GM12801 (cell line): ENCODE results near the gene ADSS1.

Experiments used
- CTCF ChIP-seq: IDR thresholded peaks from one replicate; pipeline ENCODE4 v1.5.1; 2011; ENCODE audit warnings: control low read depth; ENCODE audit not compliant: insufficient read length; ENCODE audit errors: extremely low read depth

ADSS1 gene

GRCh38 chr14:104717137-104717536, 6.9 kb upstream of the ADSS1 start:
- TF ChIP-seq CTCF, result no peak

GRCh38 chr14:104717646-104718045, 6.4 kb upstream of the ADSS1 start:
- TF ChIP-seq CTCF, result no peak

GRCh38 chr14:104718147-104718546, 5.9 kb upstream of the ADSS1 start:
- no peak for TF ChIP-seq CTCF

GRCh38 chr14:104718871-104719270, 5.2 kb upstream of the ADSS1 start:
- TF ChIP-seq CTCF, result no peak

DNA sequence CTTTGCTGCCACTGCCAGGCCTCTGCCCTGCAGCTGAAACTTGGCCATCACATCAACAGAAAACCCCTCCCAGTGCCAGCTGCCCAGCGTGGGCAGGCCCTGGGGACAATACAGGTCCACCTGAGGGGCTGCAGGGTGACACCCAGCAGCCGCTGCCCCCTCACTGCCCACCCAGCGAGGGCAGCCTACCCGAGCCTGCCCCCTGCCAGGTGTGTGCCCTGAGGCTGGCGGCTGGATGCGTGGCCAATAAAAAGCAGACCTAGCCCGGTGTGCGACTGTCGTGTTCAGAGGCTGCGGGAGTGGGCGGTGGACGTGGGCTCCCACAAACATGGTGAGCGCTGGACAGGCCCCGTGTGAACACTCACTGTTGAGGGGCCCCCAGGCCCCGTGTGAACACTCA, 4.7 kb upstream of the ADSS1 start:
- TF ChIP-seq CTCF, result no peak

DNA sequence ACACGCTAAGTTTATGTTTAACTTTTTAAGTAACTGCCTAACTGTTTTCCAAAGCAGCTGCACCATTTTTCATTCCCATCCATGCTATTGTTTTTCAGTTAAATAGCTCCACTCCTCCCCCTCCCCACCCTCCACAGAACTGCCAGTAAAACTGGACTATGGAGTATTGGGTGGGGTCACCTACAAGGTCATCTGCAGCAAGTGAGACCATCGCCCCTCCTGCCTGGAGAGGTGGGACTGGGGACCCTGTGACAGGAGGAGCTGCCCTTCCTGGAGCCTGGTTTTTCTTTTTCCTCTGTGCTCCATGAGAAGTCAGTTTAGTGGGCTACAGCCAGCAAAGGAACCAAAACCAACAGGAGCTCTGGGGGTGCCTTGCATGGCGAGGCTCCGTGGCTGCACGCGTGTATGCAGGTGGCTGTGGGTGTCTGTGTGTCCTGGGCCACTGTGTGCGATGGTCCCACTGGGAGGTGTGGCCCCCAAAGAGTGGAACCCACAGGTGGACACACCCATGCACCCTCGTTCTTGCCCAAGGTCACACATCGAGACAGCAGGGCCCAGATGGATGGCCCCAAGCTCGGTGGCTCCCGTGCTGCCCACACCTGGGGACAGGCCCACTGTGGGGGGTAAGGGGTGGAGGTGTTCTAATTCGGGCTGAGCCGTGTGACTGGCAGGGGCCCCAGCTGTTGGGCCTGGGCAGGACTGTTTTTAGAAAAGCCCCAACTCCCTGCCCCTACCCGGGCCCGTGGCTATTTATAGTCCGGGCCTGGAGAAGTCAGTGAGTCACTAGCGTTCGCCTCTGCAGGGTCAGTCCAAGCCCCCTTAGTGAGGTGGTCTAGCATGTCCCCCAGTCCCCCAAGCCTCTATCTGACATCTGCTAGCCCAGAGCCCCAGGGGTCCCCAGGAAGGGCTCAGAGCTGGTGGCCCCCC, 2.3 kb upstream of the ADSS1 start:
- TF ChIP-seq CTCF, result no peak

DNA sequence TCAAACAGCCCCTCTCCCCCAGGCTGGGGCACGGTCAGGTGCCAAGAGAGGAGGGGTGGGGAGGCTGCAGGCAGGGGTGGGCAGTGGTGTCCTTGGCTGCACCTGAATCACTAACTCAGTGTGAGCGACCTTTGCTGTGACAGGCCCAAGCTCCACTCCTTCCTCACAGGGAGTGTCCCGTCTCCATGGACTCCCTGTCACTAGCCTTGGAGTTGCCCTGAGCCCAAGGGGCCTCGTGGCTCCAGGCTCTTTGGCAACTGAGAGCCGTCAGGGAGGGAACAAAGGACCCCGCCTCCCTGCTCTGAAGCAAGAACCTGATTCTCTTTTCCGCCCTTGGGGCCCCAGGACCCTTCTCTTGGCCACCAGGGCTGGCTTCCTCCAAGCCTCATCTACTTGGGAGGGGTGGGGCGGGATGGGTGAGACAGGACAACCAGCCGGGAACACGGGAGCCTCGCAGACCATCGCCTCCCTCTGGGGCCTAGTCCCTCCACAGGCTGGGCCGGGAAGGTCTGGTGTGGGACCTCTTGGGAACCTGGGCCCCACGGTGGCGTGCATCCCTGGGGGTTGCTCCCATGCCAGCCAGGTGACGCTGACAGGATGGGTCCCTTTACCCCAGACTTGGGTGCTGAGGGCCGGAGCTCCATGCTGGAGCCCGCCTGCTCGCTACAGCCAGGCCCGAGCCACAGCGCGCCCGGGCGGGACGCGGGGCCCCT, 935 bp upstream of the ADSS1 start:
- TF ChIP-seq CTCF, result no peak
